GM12892 (cell line): ENCODE data around the gene GDF15.

ENCODE experiments used
- DNase-seq: peaks from one replicate; pipeline ENCODE4 v3.0.0; 2011; ENCODE audit not compliant: insufficient read length
- FAIRE-seq: peaks from 2 replicates; lab custom pipeline; 2011; peaks lifted over from hg19 to GRCh38; lab: Jason Lieb, UNC
- POLR2A ChIP-seq: IDR thresholded peaks from 2 replicates; pipeline ENCODE4 v1.6.1; 2011; ENCODE audit warnings: low read depth, low read length, control low read depth
- POLR2AphosphoS5 ChIP-seq: IDR thresholded peaks from 2 replicates; pipeline ENCODE4 v1.6.1; 2011; ENCODE audit warnings: low read depth, low read length, control low read depth
- TAF1 ChIP-seq: IDR thresholded peaks from 2 replicates; pipeline ENCODE4 v1.6.1; 2011; ENCODE audit warnings: low read depth, mild to moderate bottlenecking, control low read depth, low read length, borderline replicate concordance

GDF15 gene

GRCh38 chr19:18424890-18425514 lies 39.0 kb downstream of the GDF15 start:
- TF ChIP-seq TAF1 = no peak
- TF ChIP-seq POLR2AphosphoS5 = no peak
- no peak for TF ChIP-seq POLR2A
- DNase-seq (no peak), FAIRE-seq (no peak)

GRCh38 chr19:18425515-18426415 lies 39.8 kb downstream of the GDF15 start:
- no peak for DNase-seq
- no peak for FAIRE-seq
- no peak for TF ChIP-seq POLR2AphosphoS5

- DNase-seq (no peak), FAIRE-seq (no peak)
- TF ChIP-seq POLR2AphosphoS5 = no peak
- TF ChIP-seq POLR2A = no peak
Measured at GRCh38 chr19:18426416-18426767, 40.4 kb downstream of the GDF15 start.

GRCh38 chr19:18427080-18427742 lies 41.3 kb downstream of the GDF15 start:
- no peak for TF ChIP-seq POLR2A
- TF ChIP-seq POLR2AphosphoS5 = no peak; the same call in 1 of the 2 replicates
- no peak for TF ChIP-seq TAF1
- DNase-seq (no peak), FAIRE-seq (no peak)

- FAIRE-seq (no peak), DNase-seq (no peak)
- no peak for TF ChIP-seq POLR2A
- TF ChIP-seq POLR2AphosphoS5 = no peak
- TF ChIP-seq TAF1 = no peak
Measured at GRCh38 chr19:18427743-18428113, 41.8 kb downstream of the GDF15 start.

GRCh38 chr19:18428173-18428786 lies 42.3 kb downstream of the GDF15 start:
- TF ChIP-seq POLR2A = no peak
- no peak for TF ChIP-seq TAF1
- TF ChIP-seq POLR2AphosphoS5 = no peak
- no peak for DNase-seq
- no peak for FAIRE-seq

- no peak for TF ChIP-seq TAF1
- TF ChIP-seq POLR2AphosphoS5 = no peak
- no peak for TF ChIP-seq POLR2A
- FAIRE-seq (peak; percentile 96), DNase-seq (peak; percentile 97)
Measured at GRCh38 chr19:18428787-18429674, 43.1 kb downstream of the GDF15 start.

- FAIRE-seq (peak; percentile 48), DNase-seq (no peak)
- TF ChIP-seq TAF1 = no peak
- 0 out of 2 replicates have a peak, but pooled peaks have one; percentile 39 for TF ChIP-seq POLR2AphosphoS5
Measured at GRCh38 chr19:18429717-18430416, 43.9 kb downstream of the GDF15 start.

GRCh38 chr19:18430417-18431144 lies 44.6 kb downstream of the GDF15 start:
- FAIRE-seq (peak; percentile 53), DNase-seq (no peak)
- no peak for TF ChIP-seq TAF1
- TF ChIP-seq POLR2AphosphoS5 = no peak
- no peak for TF ChIP-seq POLR2A
